Neural cell (in vitro differentiated cells): ENCODE results near the gene ZBTB32. TPM values are rescaled to one million over a fixed set of nuclear protein-coding genes. Genes with fewer than 3 reads are reported as not detected.

Source experiments
- H2AFZ ChIP-seq: fragments of 200-600, 300-800 bp; sonication (generic), shearing (Covaris generic); 2 replicates; pipeline ENCODE4 v1.6.0; 2014; ENCODE audit warnings: low read depth, mild to moderate bottlenecking, antibody characterized with exemption, low read length, moderate library complexity
- H3F3A ChIP-seq: fragments of 200-600 bp; shearing (Covaris generic); 2 replicates; pipeline ENCODE4 v1.6.1; 2016; ENCODE audit warnings: mild to moderate bottlenecking, moderate library complexity, mixed read lengths, antibody characterized with exemption, low read length; ENCODE audit not compliant: insufficient read depth, poor library complexity, severe bottlenecking
- H3K27ac ChIP-seq: fragments of 200-600, 300-800 bp; sonication (generic), shearing (Covaris generic); 2 replicates; pipeline ENCODE4 v1.5.1; 2014; ENCODE audit warnings: mild to moderate bottlenecking, low read length, moderate library complexity
- H3K27me3 ChIP-seq: fragments of 300-800, 200-600 bp; sonication (generic), shearing (Covaris generic); 2 replicates; pipeline ENCODE4 v1.6.0; 2014; ENCODE audit warnings: mild to moderate bottlenecking, low read depth, low read length, moderate library complexity; ENCODE audit not compliant: insufficient read depth
- H3K36me3 ChIP-seq: fragments of 300-800, 200-600 bp; sonication (generic), shearing (Covaris generic); 2 replicates; pipeline ENCODE4 v1.5.1; 2014; ENCODE audit warnings: mild to moderate bottlenecking, antibody characterized with exemption, low read length, moderate library complexity; ENCODE audit not compliant: insufficient read depth
- H3K4me2 ChIP-seq: fragments of 300-800, 200-600 bp; sonication (generic), shearing (Covaris generic); 2 replicates; pipeline ENCODE4 v1.6.0; 2014; ENCODE audit warnings: mild to moderate bottlenecking, low read length
- H3K4me3 ChIP-seq: fragments of 300-800, 200-600 bp; sonication (generic), shearing (Covaris generic); 2 replicates; pipeline ENCODE4 v1.5.1; 2014; ENCODE audit warnings: mild to moderate bottlenecking, low read length, moderate library complexity
- H3K79me2 ChIP-seq: fragments of 200-600 bp; shearing (Covaris generic); replicated peaks from 2 replicates; pipeline ENCODE4 v1.6.0; 2014; ENCODE audit warnings: mild to moderate bottlenecking, low read length, moderate library complexity; ENCODE audit not compliant: insufficient read depth
- H3K9ac ChIP-seq: fragments of 300-800, 200-600 bp; sonication (generic), shearing (Covaris generic); 2 replicates; pipeline ENCODE4 v1.6.1; 2016; ENCODE audit warnings: mild to moderate bottlenecking, low read length, mixed read lengths
- H3K9me2 ChIP-seq: fragments of 200-600 bp; shearing (Covaris generic); 2 replicates; pipeline ENCODE4 v1.6.1; 2016; ENCODE audit warnings: mild to moderate bottlenecking, low read length, mixed read lengths; ENCODE audit not compliant: insufficient read depth
- H3K9me3 ChIP-seq: fragments of 200-600, 300-800 bp; sonication (generic), shearing (Covaris generic); 2 replicates; pipeline ENCODE4 v1.6.1; 2016; ENCODE audit warnings: mild to moderate bottlenecking, mixed run types, low read length, moderate library complexity, mixed read lengths
- H4K20me1 ChIP-seq: fragments of 200-600 bp; shearing (Covaris generic); 2 replicates; pipeline ENCODE4 v1.6.1; 2016; ENCODE audit warnings: mild to moderate bottlenecking, mixed run types; ENCODE audit not compliant: insufficient read depth
- CTCF ChIP-seq: fragments of 450-650 bp; IDR thresholded peaks from 2 replicates; pipeline ENCODE4 v1.5.1; 2014; ENCODE audit warnings: antibody characterized with exemption, mild to moderate bottlenecking, moderate library complexity; ENCODE audit not compliant: poor library complexity, severe bottlenecking
- EP300 ChIP-seq: fragments of 450-650 bp; conservative IDR thresholded peaks from 2 replicates; pipeline ENCODE4 v1.6.1; 2014; ENCODE audit warnings: antibody characterized with exemption, mild to moderate bottlenecking, moderate library complexity; ENCODE audit not compliant: poor library complexity, severe bottlenecking
- EZH2 ChIP-seq: fragments of 200-600, 300-800 bp; shearing (Covaris generic), sonication (generic); IDR thresholded peaks from 2 replicates; pipeline ENCODE4 v1.6.1; 2014; ENCODE audit warnings: antibody characterized with exemption, low read length, borderline replicate concordance, mild to moderate bottlenecking; ENCODE audit not compliant: insufficient read depth, poor library complexity, severe bottlenecking
- MXI1 ChIP-seq: fragments of 450-650 bp; conservative IDR thresholded peaks from 2 replicates; pipeline ENCODE4 v1.6.1; 2014; ENCODE audit warnings: antibody characterized with exemption, mild to moderate bottlenecking; ENCODE audit not compliant: poor library complexity, severe bottlenecking
- POLR2AphosphoS5 ChIP-seq: IDR thresholded peaks from 2 replicates; pipeline ENCODE4 v1.6.1; 2012
- RAD21 ChIP-seq: fragments of 450-650 bp; conservative IDR thresholded peaks from 2 replicates; pipeline ENCODE4 v1.6.1; 2014; ENCODE audit warnings: antibody characterized with exemption, mild to moderate bottlenecking, moderate library complexity
- REST ChIP-seq: IDR thresholded peaks from 2 replicates; pipeline ENCODE4 v1.6.1; 2012; ENCODE audit warnings: borderline replicate concordance
- SMC3 ChIP-seq: fragments of 450-650 bp; conservative IDR thresholded peaks from 2 replicates; pipeline ENCODE4 v1.6.1; 2014; ENCODE audit warnings: antibody characterized with exemption, mild to moderate bottlenecking, moderate library complexity; ENCODE audit not compliant: poor library complexity
- TAF1 ChIP-seq: IDR thresholded peaks from 2 replicates; pipeline ENCODE4 v1.6.1; 2012; ENCODE audit warnings: low read depth
- polyA plus RNA-seq: library from polyadenylated mRNA; depleted of rRNA; stranded (reverse); fragments of >200 nt; gene quantifications from 2 replicates; pipeline ENCODE4 v1.2.3, GENCODE V29; 2014

ZBTB32 gene
- polyA plus RNA-seq, 1 donor from 2014 or later, result not detected

- H3K36me3 ChIP-seq, result no peaks in the 10 kb centered on the region
- no peaks in the 10 kb centered on the region for H3K9me3 ChIP-seq
- H3K79me2 ChIP-seq, result peaks cover 22% of the 10 kb centered on the region
- H3K4me3 ChIP-seq, result peak overlapping the region; percentile 94
- H3K27ac ChIP-seq, result peak overlapping the region; percentile 98
- no peaks in the 10 kb centered on the region for H3K27me3 ChIP-seq
- no peaks in the 10 kb centered on the region for H3K9me2 ChIP-seq
- H3F3A ChIP-seq, result no peaks in the 10 kb centered on the region
- H3K4me2 ChIP-seq, result peak overlapping the region; percentile 70
- TF ChIP-seq CTCF, result peak; percentile 83
- TF ChIP-seq SMC3, result peak; percentile 84
- no peak for TF ChIP-seq EP300
- peak; percentile 70 for TF ChIP-seq POLR2AphosphoS5
- peak; percentile 68 for TF ChIP-seq RAD21
- TF ChIP-seq TAF1, result no peak
- peak; percentile 93 for TF ChIP-seq MXI1
- no peak for TF ChIP-seq REST
- no peak for TF ChIP-seq EZH2
- peak overlapping the region; percentile 94 for H3K9ac ChIP-seq
- peak overlapping the region; percentile 71 for H2AFZ ChIP-seq
- no peaks in the 10 kb centered on the region for H4K20me1 ChIP-seq
Measured at GRCh38 chr19:35744430-35745327, 40.3 kb downstream of the ZBTB32 start.

- H3K36me3 ChIP-seq, result no peaks in the 10 kb centered on the region
- H4K20me1 ChIP-seq, result no peaks in the 10 kb centered on the region
- no peaks in the 10 kb centered on the region for H3K9me2 ChIP-seq
- no peaks in the 10 kb centered on the region for H3F3A ChIP-seq
- no peaks in the 10 kb centered on the region for H3K27me3 ChIP-seq
- TF ChIP-seq SMC3, result no peak
- peak; percentile 82 for TF ChIP-seq POLR2AphosphoS5
- TF ChIP-seq MXI1, result peak; percentile 3
- TF ChIP-seq RAD21, result no peak
- peaks cover 22% of the 10 kb centered on the region for H3K79me2 ChIP-seq
- peak within 1 kb of the TSS; percentile 98 for H3K27ac ChIP-seq
- peak within 1 kb of the TSS; percentile 91 for H3K4me2 ChIP-seq
- H3K9me3 ChIP-seq, result no peaks in the 10 kb centered on the region
- peak within 1 kb of the TSS; percentile 71 for H2AFZ ChIP-seq
- peak within 1 kb of the TSS; percentile 94 for H3K4me3 ChIP-seq
- peak within 1 kb of the TSS; percentile 94 for H3K9ac ChIP-seq
Measured at GRCh38 chr19:35745328-35746086, 41.1 kb downstream of the ZBTB32 start, which contains the start of the genes PSENEN and U2AF1L4. PSENEN (plus strand) TSS chr19:35745651; CDS start chr19:35745931, 280 bp downstream. U2AF1L4 (minus strand) TSS chr19:35745418; CDS start chr19:35745391, 27 bp downstream.
